ENCODE data around the gene VSTM2B. TPM values are rescaled to one million over a fixed set of nuclear protein-coding genes. Genes with fewer than 3 reads are reported as not detected.

VSTM2B gene
- total RNA-seq (ENCODE audit: unreplicated experiment), result 0.18 TPM
- long read RNA-seq, result 0 reads

DNA sequence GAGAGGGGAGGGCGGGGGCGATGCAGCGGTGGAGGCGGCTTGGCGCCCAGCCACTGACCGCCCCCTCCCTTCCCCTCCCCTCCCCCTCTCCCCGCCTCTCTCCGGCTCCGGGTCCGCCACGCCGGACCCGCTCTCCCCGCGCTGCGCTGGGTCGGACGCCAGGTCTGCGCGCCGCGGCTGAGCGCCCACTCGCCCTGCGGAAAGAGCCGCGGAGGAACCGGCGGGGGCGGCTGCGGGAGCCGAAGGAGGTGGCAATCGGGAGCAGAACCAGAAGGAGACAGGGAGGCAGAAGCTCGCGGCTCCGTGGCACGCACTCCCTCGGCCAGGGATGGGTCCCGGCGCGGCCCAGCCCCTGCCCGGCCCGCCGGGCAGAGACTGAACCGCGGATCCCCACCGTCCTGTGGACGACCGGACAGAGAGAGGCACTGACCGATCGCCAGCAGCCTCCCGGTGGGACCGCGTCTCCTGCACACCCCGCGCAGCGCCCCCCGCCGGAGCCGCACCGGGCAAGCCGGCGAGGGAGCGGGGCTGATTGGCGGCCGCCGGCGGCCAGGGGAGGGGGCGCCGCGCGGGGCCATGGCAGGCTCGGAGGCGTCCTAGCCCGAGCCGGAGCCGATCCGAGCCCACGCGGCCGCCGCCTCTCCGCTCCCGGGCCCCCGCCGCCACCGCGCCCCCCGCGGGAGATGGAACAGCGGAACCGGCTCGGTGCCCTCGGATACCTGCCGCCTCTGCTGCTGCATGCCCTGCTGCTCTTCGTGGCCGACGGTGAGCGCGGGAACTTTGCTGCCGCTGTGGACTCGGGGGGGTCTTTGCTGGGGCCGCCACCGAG, at the start of gene VSTM2B:
Gene VSTM2B (plus strand): TSS at position 94 of the 829 bp plus-strand sequence. CDS start 590 bp downstream, at position 684.
- no peak for TF ChIP-seq CTCF (IDR thresholded peaks at IDR 0.05; ENCODE audit: unreplicated experiment)
- Mint-ChIP-seq H3K9me3 (ENCODE audit: unreplicated experiment) (no peaks in the 10 kb centered on the region), H3K27ac (ENCODE audit: unreplicated experiment) (no peak within 1 kb of the TSS), H3K4me3 (ENCODE audit: unreplicated experiment) (no peak within 1 kb of the TSS), H3K4me1 (ENCODE audit: unreplicated experiment) (peaks cover 12% of the 10 kb centered on the region), H3K36me3 (ENCODE audit: low read depth, unreplicated experiment) (peaks cover 3% of the 10 kb centered on the region), H3K27me3 (ENCODE audit: unreplicated experiment) (peaks cover 26% of the 10 kb centered on the region)
- DNase-seq (ENCODE audit: low spot score), result peak; percentile 11

GRCh38 chr19:29476528-29476927, 49.3 kb upstream of the VSTM2B start:
- Mint-ChIP-seq H3K4me3 (ENCODE audit: unreplicated experiment) (no peak overlapping the region), H3K36me3 (ENCODE audit: low read depth, unreplicated experiment) (peaks cover 5% of the 10 kb centered on the region), H3K27ac (ENCODE audit: unreplicated experiment) (no peak overlapping the region), H3K27me3 (ENCODE audit: unreplicated experiment) (peaks cover 3% of the 10 kb centered on the region), H3K4me1 (ENCODE audit: unreplicated experiment) (no peaks in the 10 kb centered on the region), H3K9me3 (ENCODE audit: unreplicated experiment) (peaks cover 14% of the 10 kb centered on the region)
- DNase-seq (ENCODE audit: low spot score), result no peak
- TF ChIP-seq CTCF (IDR thresholded peaks at IDR 0.05; ENCODE audit: unreplicated experiment), result no peak

DNA sequence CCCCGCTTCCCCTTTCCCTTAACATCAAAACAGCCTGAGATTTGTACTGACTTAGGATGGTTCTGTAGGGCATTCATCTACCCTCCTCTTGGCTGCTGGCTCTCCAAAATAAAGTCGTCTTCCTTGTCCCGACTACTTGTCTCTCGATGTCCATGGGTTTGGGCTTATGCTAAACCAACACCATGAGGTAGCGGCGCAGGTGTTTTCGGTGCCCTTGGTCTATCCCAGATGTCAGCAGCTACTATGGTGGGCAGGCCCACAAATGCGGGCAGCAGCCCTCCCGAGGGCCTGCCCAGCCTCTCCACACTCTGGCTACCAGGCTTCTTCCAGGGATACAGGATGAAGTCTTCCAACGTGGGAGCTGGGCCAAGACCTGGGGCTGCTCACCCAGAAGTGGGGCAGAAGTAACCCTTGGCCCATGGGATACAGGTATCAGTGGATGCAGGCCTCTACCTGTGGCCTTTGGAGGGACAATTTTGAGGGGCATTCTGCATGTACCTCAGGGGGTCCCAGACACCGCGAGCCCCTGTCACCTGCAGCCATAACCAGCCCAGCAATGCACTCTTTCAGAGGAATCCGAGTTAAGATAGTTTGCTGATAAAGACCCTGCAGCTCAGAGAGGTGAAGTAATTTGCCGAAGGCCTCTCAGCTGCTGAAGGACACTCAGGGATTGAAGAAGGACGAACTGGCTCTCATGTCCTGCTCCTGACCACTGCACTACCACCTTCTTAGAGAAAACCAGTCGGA, 47.8 kb upstream of the VSTM2B start:
- Mint-ChIP-seq H3K9me3 (ENCODE audit: unreplicated experiment) (peaks cover 16% of the 10 kb centered on the region), H3K36me3 (ENCODE audit: low read depth, unreplicated experiment) (peaks cover 5% of the 10 kb centered on the region), H3K4me1 (ENCODE audit: unreplicated experiment) (no peaks in the 10 kb centered on the region), H3K27ac (ENCODE audit: unreplicated experiment) (no peak overlapping the region), H3K4me3 (ENCODE audit: unreplicated experiment) (no peak overlapping the region), H3K27me3 (ENCODE audit: unreplicated experiment) (peaks cover 3% of the 10 kb centered on the region)
- no peak for DNase-seq (ENCODE audit: low spot score)
- no peak for TF ChIP-seq CTCF (IDR thresholded peaks at IDR 0.05; ENCODE audit: unreplicated experiment)

- no peak overlapping the region for H3K4me3 Mint-ChIP-seq (ENCODE audit: unreplicated experiment)
- H3K9me3 Mint-ChIP-seq (ENCODE audit: unreplicated experiment), result peaks cover 16% of the 10 kb centered on the region
- no peak overlapping the region for H3K27ac Mint-ChIP-seq (ENCODE audit: unreplicated experiment)
- peaks cover 3% of the 10 kb centered on the region for H3K27me3 Mint-ChIP-seq (ENCODE audit: unreplicated experiment)
- H3K36me3 Mint-ChIP-seq (ENCODE audit: low read depth, unreplicated experiment), result peaks cover 5% of the 10 kb centered on the region
- no peaks in the 10 kb centered on the region for H3K4me1 Mint-ChIP-seq (ENCODE audit: unreplicated experiment)
- peak; percentile 54 for TF ChIP-seq CTCF (IDR thresholded peaks at IDR 0.05; ENCODE audit: unreplicated experiment)
- DNase-seq (ENCODE audit: low spot score), result peak; percentile 71
Measured at GRCh38 chr19:29478578-29479565, 46.9 kb upstream of the VSTM2B start.
